Psoas muscle (tissue), 8 donors: ENCODE data around the gene WBP11. TPM values are rescaled to one million over a fixed set of nuclear protein-coding genes. Genes with fewer than 3 reads are reported as not detected.

ENCODE experiments used
- ATAC-seq, 4 donors: fragments of 200-7000 bp; cut with Tn5 transposase; one replicate each; pipeline ENCODE4 v1.9.1; 2020; ENCODE audit warnings: moderate library complexity in 3 of 4, mild to moderate bottlenecking in 2 of 4
- DNase-seq, 2 donors: peaks; one replicate each; pipeline ENCODE4 v3.0.0-alpha.2; 2020
- H3K27ac ChIP-seq: fragments of 200-600 bp; one replicate; pipeline ENCODE4 v1.8.0; 2022
- H3K27me3 ChIP-seq, 3 donors: fragments of 200-600 bp in 1 of 3; one replicate each; pipeline versions ENCODE4 v1.6.1 to v1.8.0; 2013 to 2022; ENCODE audit warnings: low read length in 2 of 3, mild to moderate bottlenecking in 2 of 3, moderate library complexity in 1 of 3; ENCODE audit not compliant: insufficient read depth in 3 of 3
- H3K36me3 ChIP-seq, 2 donors: fragments of 200-600 bp in 1 of 2; one replicate each; pipeline versions ENCODE4 v1.6.1 to v1.8.0; 2013 to 2022; ENCODE audit warnings: low read depth in 1 of 2, mild to moderate bottlenecking in 1 of 2, moderate library complexity in 1 of 2; ENCODE audit not compliant: insufficient read depth in 1 of 2
- H3K4me1 ChIP-seq: fragments of 200-600 bp; one replicate; pipeline ENCODE4 v1.8.0; 2022
- H3K4me3 ChIP-seq: fragments of 200-600 bp; one replicate; pipeline ENCODE4 v1.8.0; 2022; ENCODE audit warnings: mild to moderate bottlenecking
- H3K9me3 ChIP-seq: fragments of 200-600 bp; one replicate; pipeline ENCODE4 v1.8.0; 2022
- WGBS, 3 donors: extraction: QIAGEN DNeasy Blood & Tissue Kit; methylation state at CpG; one replicate each; pipeline versions ENCODE4 v1.1.6 to v1.1.7; 2013; 5-methylcytosine and 5-hydroxymethylcytosine counted together
- intact Hi-C, 2 donors: fragments of 100-400 bp; cut with DNase I; formaldehyde crosslinking; loops; one replicate each; pipeline versions ENCODE4 v1.11.0 to v1.14.2; 2022
- polyA plus RNA-seq, 3 donors: library from polyadenylated mRNA; stranded (reverse); fragments of 200-250 nt; gene quantifications; one replicate each; pipeline ENCODE4 v1.2.3, GENCODE V29; 2013
- total RNA-seq, 4 donors: library from RNA; stranded (reverse); fragmentation: NEBNext Ultra II Directional in 2 of 4; extraction: Animal tissue kit (Norgen Biotek cat#: 25700) in 2 of 4; gene quantifications; one replicate each; pipeline versions ENCODE4 v1.2.1 to v1.2.4, GENCODE V29; 2021 to 2023
- TF ChIP-seq, protein P1 (sequence below): fragments of 200-600 bp; IDR thresholded peaks from one replicate; pipeline ENCODE4 v1.8.0; 2022; ENCODE audit warnings: antibody characterized with exemption
- donor health status: healthy with polysubstance abuse.
- donor health status: DM: no; HTN: no; CAD: no; lungs with moderate emphysema.
- donor health status: Bipolar disorder and iron deficiency.
- donor health status: healthy.
- donor health status: DM: yes; HTN: yes; CAD: no.
- donor health status: DM: no; HTN: no; CAD: no.
- donor health status: DM: no; HTN: no; CAD: no.
- donor health status: DM: yes; HTN: yes; CAD: no.

The WBP11 gene
- total and polyA plus RNA-seq, 7 donors = 22.7 to 68.0 (median 48.7) TPM

DNA sequence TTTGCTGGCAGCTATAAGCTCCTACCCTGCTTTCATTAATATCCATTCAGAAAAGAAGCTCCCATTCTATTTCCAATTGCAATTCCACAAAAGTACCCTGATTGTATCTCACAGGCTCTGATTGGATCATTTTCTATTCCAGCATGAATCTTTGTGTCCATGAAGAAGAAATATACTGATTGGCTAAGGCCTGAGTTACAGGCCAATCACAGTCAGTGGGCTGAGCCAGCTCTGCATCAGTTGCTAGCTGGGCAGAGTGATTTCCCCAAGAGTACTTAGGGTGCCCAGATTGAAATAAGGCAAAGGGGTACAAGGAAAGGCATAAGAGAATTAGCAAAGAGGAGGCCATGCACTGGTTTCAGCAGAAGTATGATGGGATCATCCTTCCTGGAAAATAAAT, 25.6 kb upstream of the WBP11 start:
- TF ChIP-seq, protein P1, sequence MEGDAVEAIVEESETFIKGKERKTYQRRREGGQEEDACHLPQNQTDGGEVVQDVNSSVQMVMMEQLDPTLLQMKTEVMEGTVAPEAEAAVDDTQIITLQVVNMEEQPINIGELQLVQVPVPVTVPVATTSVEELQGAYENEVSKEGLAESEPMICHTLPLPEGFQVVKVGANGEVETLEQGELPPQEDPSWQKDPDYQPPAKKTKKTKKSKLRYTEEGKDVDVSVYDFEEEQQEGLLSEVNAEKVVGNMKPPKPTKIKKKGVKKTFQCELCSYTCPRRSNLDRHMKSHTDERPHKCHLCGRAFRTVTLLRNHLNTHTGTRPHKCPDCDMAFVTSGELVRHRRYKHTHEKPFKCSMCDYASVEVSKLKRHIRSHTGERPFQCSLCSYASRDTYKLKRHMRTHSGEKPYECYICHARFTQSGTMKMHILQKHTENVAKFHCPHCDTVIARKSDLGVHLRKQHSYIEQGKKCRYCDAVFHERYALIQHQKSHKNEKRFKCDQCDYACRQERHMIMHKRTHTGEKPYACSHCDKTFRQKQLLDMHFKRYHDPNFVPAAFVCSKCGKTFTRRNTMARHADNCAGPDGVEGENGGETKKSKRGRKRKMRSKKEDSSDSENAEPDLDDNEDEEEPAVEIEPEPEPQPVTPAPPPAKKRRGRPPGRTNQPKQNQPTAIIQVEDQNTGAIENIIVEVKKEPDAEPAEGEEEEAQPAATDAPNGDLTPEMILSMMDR = no peak
- no peaks in the 10 kb centered on the region for H3K4me1 ChIP-seq
- ATAC-seq (no peak), DNase-seq (no peak)
- intact Hi-C loops = no loop called here
- no peak overlapping the region for H3K4me3 ChIP-seq
- no peaks in the 10 kb centered on the region for H3K36me3 ChIP-seq
- no peaks in the 10 kb centered on the region for H3K9me3 ChIP-seq
- no peak overlapping the region for H3K27ac ChIP-seq
- no peaks in the 10 kb centered on the region for H3K27me3 ChIP-seq

DNA sequence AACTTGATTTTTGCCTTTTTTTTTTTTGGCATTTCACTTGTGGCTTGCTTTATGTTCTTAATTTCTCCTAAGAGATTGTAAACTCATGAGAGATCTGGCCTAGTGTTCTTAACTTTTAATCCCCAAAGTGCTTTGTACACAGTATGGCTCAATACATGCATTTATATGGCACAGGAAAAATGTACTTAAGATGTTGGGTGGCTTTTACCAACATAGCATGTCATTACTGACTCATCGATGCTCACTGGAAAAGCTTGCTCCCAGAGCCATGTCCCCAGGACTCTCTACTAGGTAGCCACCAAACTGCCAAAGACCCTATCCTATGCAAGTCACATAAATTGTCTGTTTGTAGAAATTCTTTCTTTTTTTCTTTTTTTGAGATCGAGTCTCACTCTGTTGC, 23.8 kb upstream of the WBP11 start:
- intact Hi-C loops = no loop called here
- WGBS, 3 donors = 96 to 98% (median 96%) methylated on average over 2 of the region's 2 CpGs
- no peaks in the 10 kb centered on the region for H3K9me3 ChIP-seq
- no peak overlapping the region for H3K4me3 ChIP-seq
- ATAC-seq = no peak
- TF ChIP-seq, protein P1 = no peak
- no peaks in the 10 kb centered on the region for H3K36me3 ChIP-seq
- H3K27me3 ChIP-seq = no peaks in the 10 kb centered on the region
- no peaks in the 10 kb centered on the region for H3K4me1 ChIP-seq
- no peak for DNase-seq
- no peak overlapping the region for H3K27ac ChIP-seq

DNA sequence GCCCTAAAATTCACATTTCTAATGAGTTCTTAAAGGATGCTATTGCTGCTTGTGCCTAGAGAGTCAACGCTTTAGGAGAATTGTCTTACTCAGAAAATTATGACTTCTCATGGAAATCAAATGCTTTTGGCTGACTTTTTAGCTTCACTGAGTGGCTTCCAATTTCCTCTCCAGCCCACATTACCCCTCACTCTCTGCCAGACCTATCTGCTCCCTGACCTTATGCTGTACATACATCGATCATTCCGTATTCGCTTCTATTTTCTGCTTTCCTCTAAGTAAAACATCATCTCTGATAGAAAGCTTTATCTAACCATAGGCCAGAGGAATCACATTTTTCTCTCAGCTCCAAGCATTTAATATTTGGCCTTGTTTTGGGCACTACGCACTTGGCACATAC, 23.2 kb upstream of the WBP11 start:
- Histone ChIP-seq H3K27ac (no peak overlapping the region), H3K36me3 (no peaks in the 10 kb centered on the region), H3K27me3 (no peaks in the 10 kb centered on the region), H3K4me1 (no peaks in the 10 kb centered on the region), H3K4me3 (no peak overlapping the region), H3K9me3 (no peaks in the 10 kb centered on the region)
- DNase-seq (no peak), ATAC-seq (no peak)
- WGBS, 3 donors = 78 to 82% (median 80%) methylated on average over 5 of the region's 5 CpGs
- TF ChIP-seq, protein P1 = no peak
- intact Hi-C loops = no loop called here

DNA sequence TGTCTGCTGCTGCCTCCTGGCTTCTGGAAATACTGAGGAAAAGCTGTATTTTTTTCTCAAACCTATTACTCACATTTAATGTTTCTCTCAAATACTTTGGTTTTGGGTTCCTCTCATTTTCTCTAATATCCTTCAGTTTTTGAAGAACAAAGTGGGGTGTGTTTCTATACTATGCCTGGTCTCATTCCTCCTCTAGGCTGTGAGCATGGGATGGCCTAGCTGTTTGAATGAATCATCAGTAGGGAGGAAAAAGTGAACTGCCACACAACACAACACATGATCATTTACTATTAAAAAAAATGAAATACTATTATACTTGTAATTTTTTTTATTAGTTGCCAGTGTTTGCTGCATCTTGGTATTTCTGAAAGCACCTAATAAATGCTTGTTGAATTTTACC, 22.0 kb upstream of the WBP11 start:
- ATAC-seq (no peak), DNase-seq (no peak)
- Histone ChIP-seq H3K27me3 (no peaks in the 10 kb centered on the region), H3K9me3 (no peaks in the 10 kb centered on the region), H3K4me3 (no peak overlapping the region), H3K4me1 (no peaks in the 10 kb centered on the region), H3K36me3 (no peaks in the 10 kb centered on the region), H3K27ac (no peak overlapping the region)
- intact Hi-C loops = no loop called here
- TF ChIP-seq, protein P1 = no peak

DNA sequence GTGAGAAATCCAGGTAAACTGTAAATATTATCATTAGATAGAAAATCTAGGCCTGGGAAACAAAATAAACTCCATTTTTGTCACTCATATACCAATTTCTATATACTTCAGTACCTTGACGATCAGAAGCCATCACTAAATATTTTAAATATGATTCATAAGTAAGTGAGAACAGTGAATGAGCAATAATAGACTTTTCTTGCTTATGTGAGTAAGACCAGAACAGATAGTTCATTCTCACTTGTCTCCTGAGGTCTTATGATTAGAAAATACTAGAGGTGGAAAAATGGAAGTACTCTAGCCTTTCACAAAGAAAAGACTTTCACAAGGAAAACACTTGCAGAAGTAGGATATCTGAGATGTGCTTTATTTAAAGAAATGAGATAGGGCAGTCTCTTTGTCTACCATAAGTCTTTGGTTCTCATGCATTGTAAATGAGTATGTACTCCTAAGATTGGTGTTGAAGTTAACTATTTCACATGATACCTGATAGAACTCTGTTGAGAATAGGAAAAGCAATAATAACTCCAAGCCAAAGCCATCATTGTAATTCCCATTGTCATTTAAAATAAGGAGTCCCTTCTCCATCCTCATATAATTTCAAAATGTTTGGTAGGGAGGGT, 20.8 kb upstream of the WBP11 start:
- Histone ChIP-seq H3K4me1 (no peaks in the 10 kb centered on the region), H3K4me3 (no peak overlapping the region), H3K27me3 (no peaks in the 10 kb centered on the region), H3K27ac (no peak overlapping the region), H3K9me3 (no peaks in the 10 kb centered on the region), H3K36me3 (no peaks in the 10 kb centered on the region)
- TF ChIP-seq, protein P1 = no peak
- intact Hi-C loops = no loop called here
- DNase-seq = no peak
- no peak for ATAC-seq
- WGBS, 3 donors = 81 to 90% (median 89%) methylated on average over 1 of the region's 1 CpG
